ENCODE results near the gene DENND1B.
"Not testable (repeated sequence)": the region's sequence is repeated elsewhere in the genome, so short reads cannot be mapped to it uniquely, and the experiment has no call there.

Gene DENND1B

DNA sequence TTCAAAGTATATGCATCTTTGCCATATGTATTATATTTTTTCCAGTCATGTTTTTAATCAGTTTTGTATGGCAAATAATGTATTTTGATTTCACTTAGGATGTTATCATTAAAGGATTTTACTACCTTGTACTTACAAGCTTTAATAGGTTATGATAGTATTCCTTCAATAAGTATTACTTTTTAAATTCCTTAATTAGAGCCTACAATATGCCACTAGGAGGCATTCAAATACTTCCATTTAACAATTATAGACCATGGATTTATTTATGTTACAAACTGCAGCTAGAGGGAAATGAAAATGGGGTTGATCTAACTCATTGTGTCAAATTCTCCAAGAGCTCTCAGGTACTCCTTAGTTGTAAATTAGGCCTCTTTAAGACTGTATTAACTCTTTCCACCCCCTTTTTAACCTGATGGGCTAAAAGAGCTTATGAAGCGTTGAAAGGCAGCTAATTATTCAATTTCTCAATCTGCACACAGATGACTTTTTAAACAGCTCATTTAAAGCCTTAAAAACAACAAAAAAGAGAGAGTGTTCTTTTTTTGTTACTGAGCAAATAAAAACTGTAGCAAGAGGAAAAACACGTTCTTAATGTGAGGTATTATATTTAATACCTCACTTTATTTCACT is 156.2 kb downstream of the DENND1B start:
- peak; percentile 31 for DNase-seq

DNA sequence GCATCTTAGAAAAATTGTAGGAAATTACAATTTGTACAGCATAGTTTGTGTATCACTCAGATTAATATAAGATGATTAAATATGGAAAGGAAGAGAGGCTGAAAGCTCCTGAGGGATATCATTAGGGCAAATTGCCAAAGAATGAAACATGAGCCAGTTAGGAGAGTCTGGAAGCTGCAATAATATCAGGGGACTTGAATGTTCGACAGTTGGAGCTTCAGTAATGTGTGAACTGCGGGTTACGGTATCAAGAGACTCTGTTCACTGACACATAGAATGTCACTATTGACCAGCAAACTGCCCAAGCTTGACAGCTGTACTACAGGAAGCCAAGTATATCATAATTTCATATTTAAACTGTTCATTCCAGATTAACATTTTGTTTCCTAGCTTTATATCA is 157.2 kb downstream of the DENND1B start:
- no peak for DNase-seq

DNA sequence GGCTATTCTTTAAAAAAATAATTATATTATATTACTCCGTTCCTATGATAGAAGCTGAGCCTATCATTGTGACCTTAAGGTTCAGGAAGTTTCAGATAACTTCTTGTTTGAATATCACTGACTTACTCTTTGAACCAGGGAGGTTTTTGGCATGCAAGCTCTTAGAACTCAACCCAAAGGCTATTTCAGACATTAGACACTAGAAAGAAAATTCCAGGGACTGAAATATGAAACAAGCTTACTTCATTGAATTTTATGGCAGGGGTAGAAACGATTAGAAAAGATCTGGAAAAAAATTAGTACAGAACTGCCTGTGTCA is 159.6 kb downstream of the DENND1B start:
- no peak for DNase-seq

DNA sequence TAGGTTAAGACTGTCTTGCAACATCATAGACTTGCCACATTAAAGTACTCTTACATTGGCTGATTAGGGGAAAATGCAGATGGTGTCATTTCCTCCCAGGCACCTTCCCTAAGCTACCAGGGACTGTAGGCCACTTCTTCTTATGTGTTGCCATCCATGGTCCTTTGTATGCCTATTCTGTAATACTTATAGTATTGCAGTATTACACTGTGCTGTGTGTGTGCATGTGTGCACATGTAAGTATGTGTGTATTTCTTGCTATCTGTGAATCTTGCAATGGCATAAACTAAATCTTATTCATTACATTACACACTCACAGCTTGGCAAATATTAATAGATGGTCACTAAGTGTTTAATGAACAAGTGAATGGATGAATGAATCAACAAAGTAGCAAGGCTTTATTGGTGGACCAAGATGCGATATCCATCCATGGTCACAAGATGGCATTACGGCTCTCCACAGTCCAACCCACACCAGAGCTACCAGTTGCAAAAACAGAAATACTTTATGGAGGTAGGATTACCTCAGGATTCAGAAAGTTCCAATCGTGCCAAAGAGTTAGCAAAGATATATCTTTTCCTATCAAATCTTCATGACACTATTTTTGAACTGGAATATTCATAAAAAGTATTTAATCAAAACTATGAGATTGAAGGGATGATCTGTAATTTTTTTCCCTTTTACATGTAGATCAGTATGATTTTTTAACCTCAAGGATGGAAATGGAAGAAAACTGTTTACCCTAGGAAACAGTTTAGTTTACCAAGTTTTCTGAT is 160.2 kb downstream of the DENND1B start:
- DNase-seq, result peak; percentile 34

GRCh38 chr1:197606168-197606845 is 169.0 kb downstream of the DENND1B start:
- DNase-seq, result no peak

- DNase-seq, result no peak
Observed at GRCh38 chr1:197604302-197604701, 171.0 kb downstream of the DENND1B start.

GRCh38 chr1:197600751-197601150 is 174.5 kb downstream of the DENND1B start:
- DNase-seq, result no peak

- DNase-seq, result no peak
Observed at GRCh38 chr1:197599789-197600188, 175.5 kb downstream of the DENND1B start.

DNA sequence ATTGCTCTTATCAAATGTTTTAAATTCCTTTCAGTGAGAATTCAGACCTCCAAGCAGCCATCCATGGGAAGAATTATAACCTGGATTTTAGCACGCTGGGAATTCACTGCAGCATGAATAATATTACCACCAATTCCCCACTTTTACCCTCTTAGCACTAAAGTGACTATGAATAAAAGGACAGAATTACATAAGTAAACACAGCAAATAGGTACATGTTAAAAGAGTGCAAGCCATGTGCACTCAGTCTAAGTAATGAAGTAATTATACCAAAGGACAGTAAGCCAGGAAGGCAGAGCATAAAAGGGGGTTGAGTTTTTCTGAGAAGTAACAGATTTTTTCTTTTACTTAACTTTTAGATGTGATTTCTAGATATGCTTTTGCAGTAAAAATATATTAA is 176.3 kb downstream of the DENND1B start:
- no peak for DNase-seq

GRCh38 chr1:197595304-197595904 is 179.9 kb downstream of the DENND1B start:
- DNase-seq, result no peak

DNA sequence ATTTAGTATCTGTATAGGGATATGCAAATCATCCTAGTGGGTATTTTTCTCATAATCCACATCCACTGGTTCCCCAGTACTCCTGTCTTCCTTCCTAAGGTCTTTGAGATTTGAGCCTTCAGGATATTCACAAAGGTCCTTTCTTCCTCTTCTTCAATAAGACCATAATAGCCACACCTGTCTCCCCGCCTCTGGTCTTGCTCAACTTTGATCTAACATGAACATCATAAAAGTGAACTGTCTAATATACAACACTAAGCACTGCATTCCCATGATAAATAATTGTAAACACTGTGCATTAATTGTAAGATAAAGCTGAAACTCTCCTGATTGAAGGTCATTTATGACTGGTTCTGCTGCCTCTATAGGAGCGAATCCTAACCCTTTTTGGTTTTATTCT is 184.6 kb downstream of the DENND1B start:
- no peak for DNase-seq

DNA sequence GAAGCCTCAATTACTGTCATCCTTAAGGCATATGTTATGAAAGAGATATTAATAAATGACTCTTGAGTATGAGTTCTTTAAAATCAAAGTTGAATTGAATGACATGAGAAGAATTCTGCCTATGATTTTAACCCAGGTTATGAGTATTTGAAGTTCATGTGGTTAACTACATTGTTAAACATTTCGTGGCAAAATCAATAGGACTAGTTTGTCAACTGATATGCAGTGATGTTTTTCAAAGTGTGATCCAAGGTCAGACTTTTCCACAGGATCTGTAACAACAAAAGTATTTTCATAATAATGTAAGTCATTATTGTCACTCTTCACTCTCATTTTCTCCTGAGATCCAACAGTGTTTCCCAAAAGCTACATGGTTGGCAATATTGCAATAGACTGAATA is 189.5 kb downstream of the DENND1B start:
- no peak for DNase-seq

GRCh38 chr1:197577580-197577979 is 197.7 kb downstream of the DENND1B start:
- DNase-seq, result no peak

- DNase-seq, result not testable (repeated sequence)
Observed at GRCh38 chr1:197575531-197575930, 199.7 kb downstream of the DENND1B start.

GRCh38 chr1:197572169-197572568 is 203.1 kb downstream of the DENND1B start:
- no peak for DNase-seq

DNA sequence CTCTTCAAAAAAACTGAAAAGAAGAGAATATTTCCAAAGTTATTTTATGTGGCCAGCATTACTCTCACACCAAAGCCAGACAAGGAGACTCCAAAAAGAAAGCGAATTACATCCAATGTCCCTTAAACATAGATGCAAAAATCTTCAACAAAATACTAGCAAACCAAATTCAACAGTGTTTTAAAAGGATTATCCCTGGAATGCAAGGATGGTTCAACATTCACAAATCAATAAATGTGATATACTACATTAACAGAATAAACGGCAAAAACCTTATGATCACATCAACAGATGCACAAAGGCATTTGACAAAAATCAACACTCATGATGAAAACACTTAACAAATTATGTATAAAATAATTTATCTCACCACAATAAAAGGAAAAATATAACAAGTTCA is 207.8 kb downstream of the DENND1B start:
- no peak for DNase-seq

GRCh38 chr1:197561041-197561440 is 214.2 kb downstream of the DENND1B start:
- no peak for DNase-seq

- no peak for DNase-seq
Observed at GRCh38 chr1:197559655-197560054, 215.6 kb downstream of the DENND1B start.

- no peak for DNase-seq
Observed at GRCh38 chr1:197559244-197559643, 216.0 kb downstream of the DENND1B start.

DNA sequence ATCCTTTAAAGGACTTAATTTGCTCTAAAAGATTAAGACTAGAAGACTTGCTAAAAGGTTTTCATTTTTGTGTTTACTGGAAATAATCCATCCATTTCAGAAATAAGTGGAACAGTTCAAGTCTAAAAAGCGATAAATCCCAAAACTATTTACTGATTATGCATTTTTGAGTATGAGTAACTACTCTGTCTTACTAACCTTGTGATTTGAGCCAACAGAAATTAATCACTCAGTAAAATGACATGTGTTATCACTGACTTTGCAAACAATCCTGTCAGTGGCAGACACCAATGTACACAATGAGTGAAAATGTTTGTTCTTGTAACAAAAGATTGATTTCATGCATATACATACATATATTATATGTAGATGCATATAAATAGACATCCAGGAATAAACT is 218.0 kb downstream of the DENND1B start:
- DNase-seq, result no peak

DNA sequence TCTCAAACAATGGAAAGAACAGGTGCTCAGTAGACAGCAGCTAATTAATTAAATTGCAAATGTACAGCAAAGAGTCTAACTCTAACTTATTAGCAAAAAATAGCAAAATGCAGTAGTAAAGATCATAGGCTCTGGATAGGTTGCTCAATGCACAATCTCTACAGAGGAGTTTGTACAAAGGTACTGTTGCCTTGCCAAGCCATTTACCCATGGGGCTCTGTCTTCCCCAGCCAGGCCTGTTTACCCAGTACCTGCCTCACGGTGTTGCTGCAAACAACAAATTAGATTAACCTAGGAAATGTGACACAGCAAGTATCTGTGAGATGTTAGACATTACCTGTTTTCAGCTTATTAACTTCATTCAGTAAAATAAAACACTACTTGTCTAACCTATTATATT is 222.0 kb downstream of the DENND1B start:
- no peak for DNase-seq

DNA sequence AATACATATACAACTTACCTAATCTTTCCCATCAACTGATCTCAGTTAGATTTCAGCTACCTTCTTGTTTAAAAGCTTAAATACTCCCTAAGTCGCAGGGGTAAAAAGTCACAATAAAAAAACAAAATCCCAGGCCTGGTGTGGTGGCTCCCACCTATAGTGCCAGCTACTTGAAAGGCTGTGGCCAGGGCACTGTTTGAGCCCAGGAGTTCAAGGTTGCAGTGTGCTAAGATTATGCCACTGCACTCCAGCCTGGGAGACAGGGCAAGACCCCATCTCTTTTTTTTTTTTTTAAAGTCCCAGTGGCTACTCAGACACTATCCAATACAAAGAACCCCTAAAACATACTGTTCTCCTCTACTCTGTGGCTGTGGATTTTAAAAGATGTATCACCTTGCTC is 228.3 kb downstream of the DENND1B start:
- DNase-seq, result no peak

GRCh38 chr1:197544553-197544952 is 230.7 kb downstream of the DENND1B start:
- no peak for DNase-seq

DNA sequence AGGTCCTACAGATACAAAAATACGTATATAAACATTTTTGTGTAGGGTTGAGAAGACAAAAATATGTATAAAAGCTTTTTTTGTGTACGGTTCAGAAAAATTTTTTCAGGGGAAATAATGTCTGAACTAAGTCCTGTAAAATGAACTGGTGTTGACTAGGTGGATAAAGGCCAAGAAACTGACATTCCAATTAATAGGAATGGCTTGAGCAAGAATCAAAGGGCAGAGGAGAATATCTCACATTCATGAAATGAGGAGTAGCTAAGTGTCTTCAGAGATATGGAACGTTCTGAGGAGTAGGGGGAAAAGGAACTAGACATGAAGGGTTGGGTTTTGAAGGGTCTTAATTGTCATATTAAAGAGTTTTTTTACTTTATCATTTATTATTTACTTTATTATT is 231.2 kb downstream of the DENND1B start:
- no peak for DNase-seq

Data from CD4-positive, alpha-beta T cell treated with Interleukin-17A for 1 hour (primary cell).